ENCODE measurements around the gene ADGRV1. TPM values are rescaled to one million over a fixed set of nuclear protein-coding genes. Genes with fewer than 3 reads are reported as not detected.

The ADGRV1 gene
- total RNA-seq, 1 donor from 2014 or later, result 0.99 TPM

DNA sequence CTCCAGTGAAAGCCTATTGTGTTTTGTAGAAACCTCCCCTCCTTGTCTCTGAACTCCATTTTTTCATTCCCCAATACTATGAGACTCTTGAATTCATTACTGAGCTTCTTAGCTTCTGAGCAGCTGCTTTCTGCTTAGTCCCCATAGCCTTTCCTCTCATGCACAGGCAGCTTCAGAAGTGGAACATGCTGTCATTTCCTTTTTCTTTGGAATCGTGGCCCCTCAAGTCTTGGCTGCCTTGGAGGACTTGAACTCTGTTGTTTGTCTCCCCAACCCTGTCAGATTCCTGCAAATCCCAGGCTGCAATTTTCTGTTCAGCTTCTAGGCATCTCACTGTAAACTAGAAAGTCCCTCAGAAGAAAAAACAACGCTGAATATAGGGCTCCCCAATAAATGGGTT is 556.1 kb downstream of the ADGRV1 start:
- no peak overlapping the region for H3K4me3 Mint-ChIP-seq (ENCODE audit: unreplicated experiment)
- no peak for DNase-seq (ENCODE audit: extremely low spot score, unreplicated experiment)
- TF ChIP-seq, protein P1, sequence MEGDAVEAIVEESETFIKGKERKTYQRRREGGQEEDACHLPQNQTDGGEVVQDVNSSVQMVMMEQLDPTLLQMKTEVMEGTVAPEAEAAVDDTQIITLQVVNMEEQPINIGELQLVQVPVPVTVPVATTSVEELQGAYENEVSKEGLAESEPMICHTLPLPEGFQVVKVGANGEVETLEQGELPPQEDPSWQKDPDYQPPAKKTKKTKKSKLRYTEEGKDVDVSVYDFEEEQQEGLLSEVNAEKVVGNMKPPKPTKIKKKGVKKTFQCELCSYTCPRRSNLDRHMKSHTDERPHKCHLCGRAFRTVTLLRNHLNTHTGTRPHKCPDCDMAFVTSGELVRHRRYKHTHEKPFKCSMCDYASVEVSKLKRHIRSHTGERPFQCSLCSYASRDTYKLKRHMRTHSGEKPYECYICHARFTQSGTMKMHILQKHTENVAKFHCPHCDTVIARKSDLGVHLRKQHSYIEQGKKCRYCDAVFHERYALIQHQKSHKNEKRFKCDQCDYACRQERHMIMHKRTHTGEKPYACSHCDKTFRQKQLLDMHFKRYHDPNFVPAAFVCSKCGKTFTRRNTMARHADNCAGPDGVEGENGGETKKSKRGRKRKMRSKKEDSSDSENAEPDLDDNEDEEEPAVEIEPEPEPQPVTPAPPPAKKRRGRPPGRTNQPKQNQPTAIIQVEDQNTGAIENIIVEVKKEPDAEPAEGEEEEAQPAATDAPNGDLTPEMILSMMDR (IDR thresholded peaks at IDR 0.05), result no peak
- peaks cover 19% of the 10 kb centered on the region for H3K4me1 Mint-ChIP-seq (ENCODE audit: unreplicated experiment)
- no peaks in the 10 kb centered on the region for H3K27me3 Mint-ChIP-seq (ENCODE audit: unreplicated experiment)
- no peak overlapping the region for H3K27ac Mint-ChIP-seq (ENCODE audit: unreplicated experiment)
- H3K9me3 Mint-ChIP-seq (ENCODE audit: unreplicated experiment), result no peaks in the 10 kb centered on the region
- no peaks in the 10 kb centered on the region for H3K36me3 Mint-ChIP-seq (ENCODE audit: unreplicated experiment)

DNA sequence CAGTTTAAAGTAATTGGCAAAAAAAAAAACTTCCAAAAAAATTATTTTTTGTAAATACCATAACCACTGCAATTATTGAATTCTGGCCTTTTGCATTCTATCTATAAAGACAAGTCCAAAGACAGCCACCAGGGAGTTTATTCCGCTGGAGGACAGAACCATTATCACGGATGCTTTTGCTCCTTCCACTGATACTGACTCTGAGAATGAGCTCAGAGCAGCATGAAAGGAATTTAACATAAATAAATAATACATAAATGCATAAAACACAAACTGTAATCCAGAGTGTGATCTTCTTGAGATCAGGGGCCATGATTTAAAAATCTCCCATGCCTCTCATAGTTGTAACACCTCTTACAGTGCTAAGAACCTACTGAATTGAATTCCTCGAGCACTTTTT is 559.8 kb downstream of the ADGRV1 start:
- H3K27ac Mint-ChIP-seq (ENCODE audit: unreplicated experiment), result no peak overlapping the region
- no peaks in the 10 kb centered on the region for H3K9me3 Mint-ChIP-seq (ENCODE audit: unreplicated experiment)
- no peaks in the 10 kb centered on the region for H3K27me3 Mint-ChIP-seq (ENCODE audit: unreplicated experiment)
- no peak overlapping the region for H3K4me3 Mint-ChIP-seq (ENCODE audit: unreplicated experiment)
- DNase-seq (ENCODE audit: extremely low spot score, unreplicated experiment), result no peak
- H3K4me1 Mint-ChIP-seq (ENCODE audit: unreplicated experiment), result peaks cover 16% of the 10 kb centered on the region
- TF ChIP-seq, protein P1 (IDR thresholded peaks at IDR 0.05), result no peak
- no peaks in the 10 kb centered on the region for H3K36me3 Mint-ChIP-seq (ENCODE audit: unreplicated experiment)

DNA sequence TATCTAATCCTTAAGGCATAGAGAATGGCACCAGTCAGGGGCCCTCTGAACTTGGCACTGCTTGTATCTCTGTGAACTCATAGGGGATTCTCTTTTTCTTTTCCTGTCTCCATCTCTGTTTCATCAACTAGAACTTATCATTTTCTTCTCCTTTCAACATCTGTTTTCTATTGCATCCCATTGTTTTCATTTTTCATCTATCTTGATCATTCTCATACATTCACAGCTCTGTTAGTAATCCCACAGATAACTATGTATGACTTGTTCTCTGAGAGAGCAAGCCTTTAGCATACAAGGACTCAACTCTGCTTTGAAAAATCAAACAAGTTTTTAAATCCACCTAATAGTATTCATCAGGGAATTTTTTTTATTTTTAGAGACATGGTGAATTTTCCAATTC is 560.2 kb downstream of the ADGRV1 start:
- Mint-ChIP-seq H3K27me3 (ENCODE audit: unreplicated experiment) (no peaks in the 10 kb centered on the region), H3K36me3 (ENCODE audit: unreplicated experiment) (no peaks in the 10 kb centered on the region), H3K27ac (ENCODE audit: unreplicated experiment) (peak overlapping the region; percentile 21), H3K9me3 (ENCODE audit: unreplicated experiment) (no peaks in the 10 kb centered on the region), H3K4me1 (ENCODE audit: unreplicated experiment) (peaks cover 18% of the 10 kb centered on the region), H3K4me3 (ENCODE audit: unreplicated experiment) (no peak overlapping the region)
- DNase-seq (ENCODE audit: extremely low spot score, unreplicated experiment), result no peak
- TF ChIP-seq, protein P1 (IDR thresholded peaks at IDR 0.05), result no peak

DNA sequence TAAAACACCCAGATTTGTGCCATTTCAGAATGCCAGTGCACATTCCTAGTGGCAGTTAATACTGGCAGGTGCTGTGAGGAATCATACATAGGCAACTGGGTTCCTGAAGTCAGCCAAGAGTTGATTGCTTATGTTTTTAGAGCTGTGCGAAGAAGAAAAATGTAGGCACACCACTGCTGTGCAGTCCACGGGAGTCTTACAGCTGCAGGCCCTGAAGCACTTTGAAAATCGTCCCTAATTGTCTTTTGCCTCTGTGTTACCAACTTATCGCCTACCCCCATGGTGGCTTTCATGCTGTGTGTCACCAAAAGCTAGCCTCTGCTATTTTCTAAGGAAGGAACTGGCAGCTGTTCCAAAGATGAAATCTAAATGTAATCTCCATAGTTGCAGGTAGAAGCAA is 560.6 kb downstream of the ADGRV1 start:
- H3K4me3 Mint-ChIP-seq (ENCODE audit: unreplicated experiment), result no peak overlapping the region
- TF ChIP-seq, protein P1 (IDR thresholded peaks at IDR 0.05), result no peak
- no peak overlapping the region for H3K27ac Mint-ChIP-seq (ENCODE audit: unreplicated experiment)
- H3K4me1 Mint-ChIP-seq (ENCODE audit: unreplicated experiment), result peaks cover 20% of the 10 kb centered on the region
- H3K27me3 Mint-ChIP-seq (ENCODE audit: unreplicated experiment), result no peaks in the 10 kb centered on the region
- no peak for DNase-seq (ENCODE audit: extremely low spot score, unreplicated experiment)
- no peaks in the 10 kb centered on the region for H3K36me3 Mint-ChIP-seq (ENCODE audit: unreplicated experiment)
- H3K9me3 Mint-ChIP-seq (ENCODE audit: unreplicated experiment), result no peaks in the 10 kb centered on the region

DNA sequence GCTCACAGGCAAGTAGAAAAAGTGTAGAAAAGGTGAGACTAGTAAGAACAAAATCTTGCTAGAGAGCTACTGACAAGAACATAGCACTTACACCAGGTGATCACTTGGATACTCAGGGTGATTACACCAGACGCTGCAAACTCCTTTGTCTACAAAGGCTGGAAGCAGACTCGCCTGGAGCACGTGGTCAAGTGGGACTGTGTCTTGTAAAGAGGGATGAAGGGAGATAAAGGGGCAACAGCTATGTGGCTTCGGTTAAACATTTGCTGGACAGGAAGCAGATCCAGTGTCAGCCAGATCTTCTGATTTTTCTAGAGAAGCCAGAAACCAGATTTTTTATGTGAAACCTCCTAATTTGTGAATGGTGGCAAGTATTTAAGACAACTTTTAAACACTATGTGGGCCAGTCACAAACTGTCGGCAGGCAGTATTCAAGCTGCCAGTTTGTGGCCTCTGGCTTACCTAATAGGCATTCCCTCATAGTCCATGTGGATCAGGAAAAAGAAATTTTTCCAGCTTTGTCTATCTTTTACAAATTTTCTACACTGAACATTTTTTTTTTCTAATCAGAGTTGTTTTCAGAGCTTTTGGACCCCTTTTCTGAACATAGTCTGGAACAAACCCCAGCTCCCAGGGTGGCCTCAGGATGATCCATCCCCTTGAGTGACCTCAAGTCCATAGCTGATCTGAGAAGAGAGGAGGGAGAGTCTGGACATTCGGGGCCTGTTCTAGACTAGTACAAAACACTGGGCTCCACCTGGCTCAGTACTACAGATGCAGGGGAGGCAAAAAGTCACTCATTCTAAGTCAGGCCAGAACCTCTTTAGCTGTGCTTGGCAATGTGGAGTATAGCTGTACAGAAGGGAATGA is 561.6 kb downstream of the ADGRV1 start:
- Mint-ChIP-seq H3K4me3 (ENCODE audit: unreplicated experiment) (no peak overlapping the region), H3K36me3 (ENCODE audit: unreplicated experiment) (no peaks in the 10 kb centered on the region), H3K4me1 (ENCODE audit: unreplicated experiment) (peaks cover 23% of the 10 kb centered on the region), H3K9me3 (ENCODE audit: unreplicated experiment) (no peaks in the 10 kb centered on the region), H3K27me3 (ENCODE audit: unreplicated experiment) (no peaks in the 10 kb centered on the region), H3K27ac (ENCODE audit: unreplicated experiment) (no peak overlapping the region)
- TF ChIP-seq, protein P1 (IDR thresholded peaks at IDR 0.05), result no peak
- no peak for DNase-seq (ENCODE audit: extremely low spot score, unreplicated experiment)
